GM13977 (cell line): ENCODE data around the gene ZMAT3.
"Not testable (repeated sequence)": the region's sequence is repeated elsewhere in the genome, so short reads cannot be mapped to it uniquely, and the experiment has no call there.

Experiments used
- DNase-seq: peaks from one replicate; pipeline ENCODE4 v3.0.0; 2012; ENCODE audit warnings: low spot score
- CTCF ChIP-seq: IDR thresholded peaks from 2 replicates; pipeline ENCODE4 v1.5.1; 2012; ENCODE audit warnings: mild to moderate bottlenecking, control low read depth; ENCODE audit not compliant: insufficient read depth; ENCODE audit errors: extremely low read depth, missing control alignments
- in situ Hi-C: fragments of 300-500 bp; cut with MboI; formaldehyde crosslinking; loops from one replicate; pipeline ENCODE4 v1.12.0; 2022; ENCODE audit warnings: low sequenced_read_pairs, low pct_unique_long_range_greater_than_20kb, mixed read lengths, inconsistent platforms; ENCODE audit not compliant: unreplicated experiment

Gene ZMAT3

GRCh38 chr3:179071323-179072099, at the start of gene ZMAT3:
Gene ZMAT3 (minus strand): TSS chr3:179071809. CDS start chr3:179067752, 4,057 bp downstream.
- TF ChIP-seq CTCF = no peak
- peak; percentile 86 for DNase-seq
- in situ Hi-C loops = no loop called here

GRCh38 chr3:179116816-179117215, 45.2 kb upstream of the ZMAT3 start:
- in situ Hi-C loops = no loop called here
- DNase-seq = no peak
- no peak for TF ChIP-seq CTCF

- DNase-seq, in situ Hi-C loops: not testable (repeated sequence)
Measured at GRCh38 chr3:179115444-179115843, 43.8 kb upstream of the ZMAT3 start.

- DNase-seq = no peak
- in situ Hi-C loops = no loop called here
- TF ChIP-seq CTCF = no peak
Measured at GRCh38 chr3:179113903-179114302, 42.3 kb upstream of the ZMAT3 start.

GRCh38 chr3:179108086-179108485, 36.5 kb upstream of the ZMAT3 start:
- in situ Hi-C loops = no loop called here
- no peak for TF ChIP-seq CTCF
- DNase-seq = no peak

- no peak for DNase-seq
- in situ Hi-C loops = no loop called here
- TF ChIP-seq CTCF = no peak
Measured at GRCh38 chr3:179107617-179108016, 36.0 kb upstream of the ZMAT3 start.

- TF ChIP-seq CTCF = no peak
- in situ Hi-C loops = no loop called here
Measured at GRCh38 chr3:179105881-179106280, 34.3 kb upstream of the ZMAT3 start.

More at GRCh38 chr3:179105881-179106280, 34.3 kb upstream of the ZMAT3 start:
- DNase-seq = no peak
